PC-9 (cell line): ENCODE data around the gene AMN1. TPM values are rescaled to one million over a fixed set of nuclear protein-coding genes. Genes with fewer than 3 reads are reported as not detected.

Source experiments
- BruUV-seq: library from RNA; stranded (reverse); fragments of 400-500 nt; replicated peaks from 2 replicates; lab custom pipeline; 2021; lab: Mats Ljungman, UMichigan
- CTCF ChIA-PET: fragments of 300-600 bp; sonication (Branson Sonifier 250); formaldehyde crosslinking; loops from one replicate; lab custom pipeline; 2022; ENCODE audit warnings: antibody characterized with exemption; lab: Charles Lee
- POLR2A ChIA-PET: fragments of 300-600 bp; sonication (Branson Sonifier 250); formaldehyde crosslinking; loops from one replicate; lab custom pipeline; 2022; ENCODE audit warnings: antibody characterized with exemption; ENCODE audit not compliant: unreplicated experiment; lab: Charles Lee
- DNase-seq, 2 experiments: peaks; one replicate each; pipeline versions ENCODE4 v3.0.0 to v3.0.0-alpha.2; 2015 to 2022; ENCODE audit warnings: mixed read lengths in 1 of 2
- H2AFZ ChIP-seq: fragments of 200-600 bp; sonication (generic); 2 replicates; pipeline ENCODE4 v1.8.1; 2017; ENCODE audit warnings: antibody characterized with exemption
- H3F3A ChIP-seq: fragments of 200-600 bp; sonication (generic); 2 replicates; pipeline ENCODE4 v1.8.1; 2017; ENCODE audit warnings: antibody characterized with exemption, mild to moderate bottlenecking, low read depth; ENCODE audit not compliant: insufficient read depth
- H3K27ac ChIP-seq: fragments of 200-600 bp; sonication (generic); 2 replicates; pipeline ENCODE4 v1.6.1; 2016; ENCODE audit warnings: mixed run types
- H3K27me3 ChIP-seq: fragments of 200-600 bp; sonication (generic); 2 replicates; pipeline ENCODE4 v1.6.1; 2016; ENCODE audit warnings: low read depth, mixed run types; ENCODE audit not compliant: insufficient read depth
- H3K36me3 ChIP-seq: fragments of 200-600 bp; sonication (generic); 2 replicates; pipeline ENCODE4 v1.6.1; 2016; ENCODE audit warnings: low read depth, mixed run types
- H3K4me1 ChIP-seq: fragments of 200-600 bp; sonication (generic); replicated peaks from 2 replicates; pipeline ENCODE4 v1.6.1; 2016; ENCODE audit warnings: mixed run types; ENCODE audit not compliant: insufficient read depth
- H3K4me2 ChIP-seq: fragments of 200-600 bp; sonication (generic); 2 replicates; pipeline ENCODE4 v1.6.1; 2017; ENCODE audit warnings: mixed run types
- H3K4me3 ChIP-seq: fragments of 200-600 bp; sonication (generic); 2 replicates; pipeline ENCODE4 v1.6.1; 2016; ENCODE audit warnings: mixed run types
- H3K79me2 ChIP-seq: fragments of 200-600 bp; sonication (generic); 2 replicates; pipeline ENCODE4 v1.6.1; 2017; ENCODE audit warnings: low read depth, mixed run types
- H3K9me2 ChIP-seq: fragments of 200-600 bp; sonication (generic); 2 replicates; pipeline ENCODE4 v1.8.1; 2017; ENCODE audit warnings: mild to moderate bottlenecking; ENCODE audit not compliant: insufficient read depth
- H3K9me3 ChIP-seq: fragments of 200-600 bp; sonication (generic); 2 replicates; pipeline ENCODE4 v1.8.1; 2016; ENCODE audit warnings: low read depth; ENCODE audit not compliant: insufficient read depth
- H4K20me1 ChIP-seq: fragments of 200-600 bp; sonication (generic); 2 replicates; pipeline ENCODE4 v1.8.1; 2017; ENCODE audit not compliant: insufficient read depth
- CTCF ChIP-seq: fragments of 200-600 bp; sonication (generic); conservative IDR thresholded peaks from 2 replicates; pipeline ENCODE4 v1.6.1; 2017; ENCODE audit warnings: mixed run types, antibody characterized with exemption, mild to moderate bottlenecking, moderate library complexity
- EZH2 ChIP-seq: fragments of 200-600 bp; sonication (generic); IDR thresholded peaks from 2 replicates; pipeline ENCODE4 v1.8.0; 2017; ENCODE audit warnings: antibody characterized with exemption, low read depth
- intact Hi-C: fragments of 100-400 bp; cut with micrococcal nuclease; formaldehyde crosslinking; loops from one replicate; pipeline ENCODE4 v1.10.0; 2022; ENCODE audit not compliant: unreplicated experiment
- total RNA-seq: library from RNA; stranded (reverse); gene quantifications from 2 replicates; pipeline ENCODE4 v1.2.3, GENCODE V29; 2021

AMN1 gene
- total RNA-seq, 1 experiment from 2014 or later = 7.4 TPM

DNA sequence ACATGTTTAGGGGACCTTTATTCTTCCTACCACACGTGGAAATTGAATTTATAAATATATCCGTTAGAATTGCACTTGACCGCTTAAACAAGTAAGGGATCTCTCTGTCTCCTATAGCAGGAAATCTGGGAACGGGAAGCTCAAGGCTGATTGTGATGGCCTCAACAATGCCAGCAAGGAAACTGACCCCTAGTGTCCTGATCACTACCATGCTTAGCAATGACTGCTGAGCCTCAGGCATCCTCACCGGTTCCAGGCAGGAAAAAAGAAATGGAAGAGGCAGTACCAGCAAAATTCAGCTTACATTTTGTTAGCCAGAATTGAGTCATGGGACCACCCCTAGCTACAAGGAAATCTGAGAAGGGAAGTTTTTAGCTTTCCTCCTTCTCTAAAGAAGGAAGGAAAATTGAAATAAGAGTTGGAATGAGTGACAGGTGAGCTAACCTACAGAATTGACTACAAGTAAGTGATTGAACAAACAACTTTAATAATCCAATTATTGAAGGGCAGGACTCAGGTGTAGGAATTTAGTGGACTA lies 43.9 kb upstream of the AMN1 start:
- Histone ChIP-seq H3K9me3 (no peaks in the 10 kb centered on the region), H3K79me2 (no peaks in the 10 kb centered on the region), H3K27me3 (no peaks in the 10 kb centered on the region), H3K27ac (peak overlapping the region; percentile 8; the same call in 1 of the 2 replicates), H4K20me1 (no peaks in the 10 kb centered on the region), H3K36me3 (no peaks in the 10 kb centered on the region), H2AFZ (no peak overlapping the region), H3K9me2 (no peaks in the 10 kb centered on the region), H3K4me1 (peaks cover 14% of the 10 kb centered on the region), H3K4me3 (no peak overlapping the region), H3F3A (peaks cover 9% of the 10 kb centered on the region; the same call in 1 of the 2 replicates), H3K4me2 (peak overlapping the region; percentile 5)
- no TSS peak for BruUV-seq
- CTCF ChIA-PET = no interaction called here
- POLR2A ChIA-PET = no interaction called here
- DNase-seq = no peak
- no peak for TF ChIP-seq EZH2
- no peak for TF ChIP-seq CTCF
- intact Hi-C loops = no loop called here

- no TSS peak for BruUV-seq
- no peaks in the 10 kb centered on the region for H3K79me2 ChIP-seq
Measured at GRCh38 chr12:31772186-31772585, 43.4 kb upstream of the AMN1 start.

GRCh38 chr12:31768046-31768445 lies 39.2 kb upstream of the AMN1 start:
- Histone ChIP-seq H3K9me2 (no peaks in the 10 kb centered on the region), H3K4me1 (peaks cover 3% of the 10 kb centered on the region; the same call in 1 of the 2 replicates), H3K79me2 (no peaks in the 10 kb centered on the region), H3F3A (no peaks in the 10 kb centered on the region), H3K27me3 (no peaks in the 10 kb centered on the region), H3K4me3 (no peak overlapping the region), H4K20me1 (no peaks in the 10 kb centered on the region), H3K9me3 (no peaks in the 10 kb centered on the region), H2AFZ (no peak overlapping the region), H3K4me2 (no peak overlapping the region), H3K27ac (no peak overlapping the region), H3K36me3 (no peaks in the 10 kb centered on the region)
- ChIA-PET POLR2A (no interaction called here), CTCF (no interaction called here)
- no peak for DNase-seq
- no TSS peak for BruUV-seq
- TF ChIP-seq CTCF = no peak
- no peak for TF ChIP-seq EZH2
- intact Hi-C loops = no loop called here

More at GRCh38 chr12:31772186-31772585, 43.4 kb upstream of the AMN1 start:
- intact Hi-C loops = no loop called here
- Histone ChIP-seq H3K27me3 (no peaks in the 10 kb centered on the region), H3K4me2 (no peak overlapping the region), H2AFZ (no peak overlapping the region), H3F3A (peaks cover 9% of the 10 kb centered on the region; the same call in 1 of the 2 replicates), H3K36me3 (no peaks in the 10 kb centered on the region), H3K9me3 (no peaks in the 10 kb centered on the region), H3K4me3 (no peak overlapping the region), H3K9me2 (no peaks in the 10 kb centered on the region), H3K27ac (no peak overlapping the region), H3K4me1 (peaks cover 14% of the 10 kb centered on the region), H4K20me1 (no peaks in the 10 kb centered on the region)
- no peak for DNase-seq
- TF ChIP-seq CTCF (no peak), EZH2 (no peak)
- CTCF ChIA-PET = no interaction called here
- POLR2A ChIA-PET = no interaction called here
